Measurements from ENCODE around the gene CCDC152.

CCDC152 gene

GRCh38 chr5:42804717-42805339 lies 48.2 kb downstream of the CCDC152 start:
- H3K27me3 ChIP-seq (ENCODE audit: insufficient read depth, low read length, poor library complexity, severe bottlenecking): no peaks in the 10 kb centered on the region
- H3K36me3 ChIP-seq (ENCODE audit: insufficient read depth, low read length): no peaks in the 10 kb centered on the region
- no peak overlapping the region for H2AFZ ChIP-seq (ENCODE audit: low read length)
- no peaks in the 10 kb centered on the region for H3F3A ChIP-seq (ENCODE audit: low read depth)
- H3K9ac ChIP-seq (ENCODE audit: low read depth, low read length, poor library complexity, severe bottlenecking): no peak overlapping the region
- no peaks in the 10 kb centered on the region for H3K79me2 ChIP-seq (ENCODE audit: insufficient read depth, low read length)
- H3K4me3 ChIP-seq (ENCODE audit: low read length, poor library complexity, severe bottlenecking): no peak overlapping the region
- no peaks in the 10 kb centered on the region for H4K20me1 ChIP-seq (ENCODE audit: insufficient read depth, low read length, poor library complexity, severe bottlenecking)
- no peaks in the 10 kb centered on the region for H3K4me1 ChIP-seq (ENCODE audit: insufficient read depth, low read length, poor library complexity, severe bottlenecking)
- no peaks in the 10 kb centered on the region for H3K9me3 ChIP-seq (ENCODE audit: insufficient read depth, low read depth, low read length)
- no peak for TF ChIP-seq EZH2phosphoT487 (IDR thresholded peaks at IDR 0.05; ENCODE audit: borderline replicate concordance)
- TF ChIP-seq, protein P1, sequence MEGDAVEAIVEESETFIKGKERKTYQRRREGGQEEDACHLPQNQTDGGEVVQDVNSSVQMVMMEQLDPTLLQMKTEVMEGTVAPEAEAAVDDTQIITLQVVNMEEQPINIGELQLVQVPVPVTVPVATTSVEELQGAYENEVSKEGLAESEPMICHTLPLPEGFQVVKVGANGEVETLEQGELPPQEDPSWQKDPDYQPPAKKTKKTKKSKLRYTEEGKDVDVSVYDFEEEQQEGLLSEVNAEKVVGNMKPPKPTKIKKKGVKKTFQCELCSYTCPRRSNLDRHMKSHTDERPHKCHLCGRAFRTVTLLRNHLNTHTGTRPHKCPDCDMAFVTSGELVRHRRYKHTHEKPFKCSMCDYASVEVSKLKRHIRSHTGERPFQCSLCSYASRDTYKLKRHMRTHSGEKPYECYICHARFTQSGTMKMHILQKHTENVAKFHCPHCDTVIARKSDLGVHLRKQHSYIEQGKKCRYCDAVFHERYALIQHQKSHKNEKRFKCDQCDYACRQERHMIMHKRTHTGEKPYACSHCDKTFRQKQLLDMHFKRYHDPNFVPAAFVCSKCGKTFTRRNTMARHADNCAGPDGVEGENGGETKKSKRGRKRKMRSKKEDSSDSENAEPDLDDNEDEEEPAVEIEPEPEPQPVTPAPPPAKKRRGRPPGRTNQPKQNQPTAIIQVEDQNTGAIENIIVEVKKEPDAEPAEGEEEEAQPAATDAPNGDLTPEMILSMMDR (conservative IDR thresholded peaks at IDR 0.05; ENCODE audit: low read length): no peak
- H3K9me2 ChIP-seq (replicated peaks; ENCODE audit: low read depth, low read length): no peaks in the 10 kb centered on the region
- no peak overlapping the region for H3K4me2 ChIP-seq (ENCODE audit: low read depth, low read length, poor library complexity, severe bottlenecking)

- Histone ChIP-seq H3K4me2 (ENCODE audit: low read depth, low read length, poor library complexity, severe bottlenecking) (peak overlapping the region; percentile 9), H3K9me3 (ENCODE audit: insufficient read depth, low read depth, low read length) (no peaks in the 10 kb centered on the region), H4K20me1 (ENCODE audit: insufficient read depth, low read length, poor library complexity, severe bottlenecking) (no peaks in the 10 kb centered on the region), H3K36me3 (ENCODE audit: insufficient read depth, low read length) (no peaks in the 10 kb centered on the region), H3K9ac (ENCODE audit: low read depth, low read length, poor library complexity, severe bottlenecking) (no peak overlapping the region), H3K27me3 (ENCODE audit: insufficient read depth, low read length, poor library complexity, severe bottlenecking) (no peaks in the 10 kb centered on the region), H3F3A (ENCODE audit: low read depth) (no peaks in the 10 kb centered on the region), H3K9me2 (replicated peaks; ENCODE audit: low read depth, low read length) (no peaks in the 10 kb centered on the region), H3K4me3 (ENCODE audit: low read length, poor library complexity, severe bottlenecking) (no peak overlapping the region), H3K4me1 (ENCODE audit: insufficient read depth, low read length, poor library complexity, severe bottlenecking) (peaks cover 2% of the 10 kb centered on the region), H3K79me2 (ENCODE audit: insufficient read depth, low read length) (no peaks in the 10 kb centered on the region), H2AFZ (ENCODE audit: low read length) (peak overlapping the region; percentile 65)
- TF ChIP-seq EZH2phosphoT487 (IDR thresholded peaks at IDR 0.05; ENCODE audit: borderline replicate concordance): no peak
- TF ChIP-seq, protein P1 (conservative IDR thresholded peaks at IDR 0.05; ENCODE audit: low read length): no peak
Measured at GRCh38 chr5:42806004-42806700, 49.5 kb downstream of the CCDC152 start.

DNA sequence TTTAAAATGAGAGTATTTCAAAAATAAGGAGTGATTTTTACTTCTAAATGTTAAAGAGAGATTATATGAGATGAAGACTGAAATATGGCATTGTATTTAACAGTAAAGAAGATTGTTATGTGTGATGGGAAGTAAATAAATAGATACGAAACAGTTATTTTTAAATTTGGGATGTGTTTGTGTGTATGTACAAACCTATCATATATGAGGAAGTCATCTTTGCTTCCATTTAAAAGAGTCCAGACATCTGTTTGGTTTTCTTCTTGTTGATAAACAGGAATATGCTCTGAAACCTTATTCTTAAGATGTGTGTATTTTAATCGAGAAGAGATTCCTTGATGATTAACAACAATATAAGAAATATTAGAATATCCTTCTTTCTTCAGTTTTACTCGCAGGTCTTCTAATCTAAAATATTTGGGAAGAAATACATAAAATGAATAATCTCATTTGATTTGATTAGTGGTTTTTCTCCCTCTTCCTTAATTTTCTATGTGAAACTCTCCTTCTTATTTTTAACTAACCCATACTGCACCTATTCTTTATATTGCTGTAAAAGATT lies 50.2 kb downstream of the CCDC152 start:
- H3K9ac ChIP-seq (ENCODE audit: low read depth, low read length, poor library complexity, severe bottlenecking): no peak overlapping the region
- H3F3A ChIP-seq (ENCODE audit: low read depth): no peaks in the 10 kb centered on the region
- no peak overlapping the region for H3K4me3 ChIP-seq (ENCODE audit: low read length, poor library complexity, severe bottlenecking)
- H3K27me3 ChIP-seq (ENCODE audit: insufficient read depth, low read length, poor library complexity, severe bottlenecking): no peaks in the 10 kb centered on the region
- no peaks in the 10 kb centered on the region for H3K36me3 ChIP-seq (ENCODE audit: insufficient read depth, low read length)
- peaks cover 7% of the 10 kb centered on the region for H3K4me1 ChIP-seq (ENCODE audit: insufficient read depth, low read length, poor library complexity, severe bottlenecking)
- no peaks in the 10 kb centered on the region for H3K9me2 ChIP-seq (replicated peaks; ENCODE audit: low read depth, low read length)
- H4K20me1 ChIP-seq (ENCODE audit: insufficient read depth, low read length, poor library complexity, severe bottlenecking): no peaks in the 10 kb centered on the region
- no peaks in the 10 kb centered on the region for H3K9me3 ChIP-seq (ENCODE audit: insufficient read depth, low read depth, low read length)
- H3K79me2 ChIP-seq (ENCODE audit: insufficient read depth, low read length): no peaks in the 10 kb centered on the region
- H3K4me2 ChIP-seq (ENCODE audit: low read depth, low read length, poor library complexity, severe bottlenecking): no peak overlapping the region
- peak overlapping the region; percentile 65 for H2AFZ ChIP-seq (ENCODE audit: low read length)
- TF ChIP-seq, protein P1 (conservative IDR thresholded peaks at IDR 0.05; ENCODE audit: low read length): no peak
- TF ChIP-seq EZH2phosphoT487 (IDR thresholded peaks at IDR 0.05; ENCODE audit: borderline replicate concordance): no peak
